NCI-H82 treated with DMSO at 0.1 percent for 48 hours (cell line): Measurements from ENCODE around the gene NLRP4.

Experiments
- DNase-seq: peaks from one replicate; lab custom pipeline; 2025; ENCODE audit not compliant: unreplicated experiment; lab: John Stamatoyannopoulos, UW

Gene NLRP4

GRCh38 chr19:55836340-55836739 lies at the start of gene NLRP4:
NLRP4 (plus strand) TSS chr19:55836540; CDS start chr19:55852081, 15,541 bp downstream.
- no peak for DNase-seq

GRCh38 chr19:55795021-55795420 lies 41.3 kb upstream of the NLRP4 start:
- DNase-seq, result no peak

- no peak for DNase-seq
These were observed 34.9 kb upstream of the NLRP4 start for GRCh38 chr19:55801416-55801815.

GRCh38 chr19:55802281-55802680 lies 34.1 kb upstream of the NLRP4 start:
- no peak for DNase-seq

GRCh38 chr19:55809381-55810058 lies 26.8 kb upstream of the NLRP4 start:
- DNase-seq, result peak; percentile 67

GRCh38 chr19:55811340-55811739 lies 25.0 kb upstream of the NLRP4 start:
- no peak for DNase-seq

- DNase-seq, result no peak
These were observed 23.9 kb upstream of the NLRP4 start for GRCh38 chr19:55812449-55812848.

GRCh38 chr19:55813906-55814305 lies 22.4 kb upstream of the NLRP4 start:
- DNase-seq, result no peak

- DNase-seq, result no peak
These were observed 16.3 kb upstream of the NLRP4 start for GRCh38 chr19:55820037-55820436.

- DNase-seq, result no peak
These were observed 5.7 kb upstream of the NLRP4 start for GRCh38 chr19:55830656-55831055.

GRCh38 chr19:55831846-55832245 lies 4.5 kb upstream of the NLRP4 start, which contains the start of gene NLRP11:
NLRP11 (minus strand) TSS chr19:55831999; CDS start chr19:55818174, 13,825 bp downstream.
- DNase-seq, result no peak

GRCh38 chr19:55832676-55833075 lies 3.7 kb upstream of the NLRP4 start:
- DNase-seq, result no peak

GRCh38 chr19:55838251-55838650 lies 1.9 kb downstream of the NLRP4 start:
- no peak for DNase-seq

GRCh38 chr19:55838906-55839305 lies 2.6 kb downstream of the NLRP4 start:
- no peak for DNase-seq

- no peak for DNase-seq
These were observed 18.8 kb downstream of the NLRP4 start for GRCh38 chr19:55855160-55855559.

- DNase-seq, result no peak
These were observed 20.8 kb downstream of the NLRP4 start for GRCh38 chr19:55857149-55857548.

GRCh38 chr19:55857974-55858373 lies 21.6 kb downstream of the NLRP4 start:
- no peak for DNase-seq

GRCh38 chr19:55858401-55858800 lies 22.1 kb downstream of the NLRP4 start:
- DNase-seq, result no peak

- DNase-seq, result no peak
These were observed 22.6 kb downstream of the NLRP4 start for GRCh38 chr19:55858969-55859368.

- no peak for DNase-seq
These were observed 30.2 kb downstream of the NLRP4 start for GRCh38 chr19:55866521-55866920.

GRCh38 chr19:55867101-55867500 lies 30.8 kb downstream of the NLRP4 start:
- no peak for DNase-seq

- DNase-seq, result no peak
These were observed 34.4 kb downstream of the NLRP4 start for GRCh38 chr19:55870736-55871135.

GRCh38 chr19:55877211-55877610 lies 40.9 kb downstream of the NLRP4 start:
- DNase-seq, result no peak
